GM12873 (cell line): ENCODE measurements around the gene MON2.

Experiments used
- TF ChIP-seq, protein P1 (sequence below): IDR thresholded peaks from 2 replicates; pipeline ENCODE4 v1.5.1; 2012; ENCODE audit warnings: low read depth, mild to moderate bottlenecking, moderate library complexity, low read length, control low read depth; ENCODE audit not compliant: insufficient read depth; ENCODE audit errors: missing control alignments

The MON2 gene

DNA sequence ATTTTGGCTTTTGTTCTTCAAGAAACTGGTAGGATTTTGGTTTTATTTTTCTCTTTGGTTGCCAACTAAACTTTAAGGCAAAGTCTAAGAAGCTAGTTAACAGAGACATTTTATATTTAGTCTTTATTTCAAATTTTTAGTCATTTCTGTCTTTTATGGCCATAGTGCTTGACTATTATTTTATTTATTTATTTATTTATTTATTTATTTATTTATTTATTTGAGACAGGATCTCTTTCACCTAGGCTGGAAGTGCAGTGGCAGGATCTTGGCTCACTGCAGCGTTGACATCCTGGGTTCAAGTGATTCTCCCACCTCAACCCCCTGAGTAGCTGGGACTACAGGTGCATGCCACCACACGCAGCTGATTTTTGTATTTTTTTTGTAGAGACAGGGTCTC is 3.1 kb downstream of the MON2 start:
- TF ChIP-seq, protein P1, sequence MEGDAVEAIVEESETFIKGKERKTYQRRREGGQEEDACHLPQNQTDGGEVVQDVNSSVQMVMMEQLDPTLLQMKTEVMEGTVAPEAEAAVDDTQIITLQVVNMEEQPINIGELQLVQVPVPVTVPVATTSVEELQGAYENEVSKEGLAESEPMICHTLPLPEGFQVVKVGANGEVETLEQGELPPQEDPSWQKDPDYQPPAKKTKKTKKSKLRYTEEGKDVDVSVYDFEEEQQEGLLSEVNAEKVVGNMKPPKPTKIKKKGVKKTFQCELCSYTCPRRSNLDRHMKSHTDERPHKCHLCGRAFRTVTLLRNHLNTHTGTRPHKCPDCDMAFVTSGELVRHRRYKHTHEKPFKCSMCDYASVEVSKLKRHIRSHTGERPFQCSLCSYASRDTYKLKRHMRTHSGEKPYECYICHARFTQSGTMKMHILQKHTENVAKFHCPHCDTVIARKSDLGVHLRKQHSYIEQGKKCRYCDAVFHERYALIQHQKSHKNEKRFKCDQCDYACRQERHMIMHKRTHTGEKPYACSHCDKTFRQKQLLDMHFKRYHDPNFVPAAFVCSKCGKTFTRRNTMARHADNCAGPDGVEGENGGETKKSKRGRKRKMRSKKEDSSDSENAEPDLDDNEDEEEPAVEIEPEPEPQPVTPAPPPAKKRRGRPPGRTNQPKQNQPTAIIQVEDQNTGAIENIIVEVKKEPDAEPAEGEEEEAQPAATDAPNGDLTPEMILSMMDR: no peak

DNA sequence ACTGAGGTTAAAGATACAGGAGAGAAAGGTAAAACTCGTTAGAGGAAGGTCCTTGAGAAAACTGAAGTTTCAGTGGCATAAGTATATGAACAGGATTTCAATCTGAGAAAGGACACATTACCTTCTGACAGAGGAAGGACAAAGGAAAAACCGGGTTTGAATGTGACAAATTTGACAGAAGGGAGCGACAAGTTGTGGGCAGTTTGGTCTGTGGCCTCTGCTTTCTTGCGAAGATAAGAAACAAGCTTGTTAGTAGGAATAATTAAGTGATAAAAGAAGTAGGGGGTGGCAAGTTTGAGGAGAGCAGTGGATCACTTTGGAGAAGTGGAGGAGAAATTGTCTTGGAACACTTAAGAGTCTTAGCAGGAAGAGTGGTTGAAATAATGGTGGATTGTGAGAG is 5.1 kb downstream of the MON2 start:
- TF ChIP-seq, protein P1: no peak

DNA sequence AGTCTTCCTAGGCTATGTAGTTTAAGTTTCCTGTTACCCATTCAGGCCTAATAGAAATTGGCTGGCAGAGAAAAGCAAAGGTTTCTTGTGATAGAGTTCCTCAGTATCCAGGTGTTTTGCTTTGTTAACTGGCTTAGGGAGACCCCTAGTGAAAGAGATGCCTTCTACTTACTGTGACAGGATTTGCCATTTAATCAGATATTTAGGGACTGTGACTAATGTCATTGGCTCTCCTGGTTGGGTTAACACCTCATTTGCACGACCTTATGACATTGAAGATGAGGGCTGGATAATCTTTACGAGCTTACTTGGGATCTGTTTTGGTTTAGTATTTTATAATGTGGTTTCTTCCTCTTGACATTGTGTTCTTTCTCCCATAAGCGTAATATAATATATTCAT is 5.8 kb downstream of the MON2 start:
- TF ChIP-seq, protein P1: no peak

DNA sequence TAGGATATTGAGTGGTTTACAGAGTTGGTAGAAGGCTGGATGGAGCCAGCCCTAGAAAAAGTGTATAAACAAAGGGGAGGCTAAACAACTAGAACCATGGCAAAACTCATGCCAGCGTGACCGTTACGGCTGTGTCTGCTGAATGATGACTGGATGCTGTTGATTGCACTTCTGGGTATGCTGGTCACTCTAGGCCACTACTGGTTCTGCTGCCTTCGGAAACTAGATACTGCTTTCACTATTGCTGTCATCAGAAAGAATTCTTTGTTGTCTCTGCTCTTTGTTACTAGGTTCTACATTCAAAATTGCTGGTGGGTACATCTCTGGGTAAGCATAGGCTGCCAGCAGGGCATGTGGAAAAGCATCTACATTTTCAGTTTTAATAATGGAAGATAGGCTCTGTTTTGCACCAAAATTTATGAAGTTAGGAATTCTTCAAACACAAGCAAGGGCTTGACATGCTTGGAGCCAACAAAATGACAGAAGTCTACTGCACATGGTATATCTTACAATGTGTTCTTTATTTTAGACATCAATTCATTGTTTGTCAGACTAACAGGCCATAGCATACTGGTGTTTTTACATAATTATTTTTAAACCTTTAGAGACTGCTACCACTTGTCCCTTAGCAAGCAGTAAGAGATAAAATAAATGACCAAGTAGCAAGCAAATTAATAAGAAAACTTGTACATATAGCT is 15.4 kb downstream of the MON2 start:
- TF ChIP-seq, protein P1: no peak

DNA sequence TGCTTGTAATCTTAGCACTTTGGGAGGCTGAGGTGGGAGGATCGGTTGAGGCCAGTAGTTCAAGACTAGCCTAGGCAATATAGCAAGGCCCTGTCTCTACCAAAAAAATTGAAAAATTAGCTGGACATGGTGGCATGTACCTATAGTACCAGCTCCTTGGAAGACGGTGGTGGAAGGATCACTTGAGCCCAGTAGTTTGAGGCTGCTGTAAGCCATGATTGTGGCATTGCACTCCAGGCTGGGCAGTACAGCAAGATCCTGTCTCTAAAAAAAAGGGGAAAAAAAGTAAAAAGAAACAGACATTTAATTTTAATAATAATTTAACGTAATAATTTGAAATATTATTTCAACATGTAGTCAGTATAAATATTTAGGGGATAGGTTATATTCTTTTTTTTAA is 16.1 kb downstream of the MON2 start:
- TF ChIP-seq, protein P1: no peak

DNA sequence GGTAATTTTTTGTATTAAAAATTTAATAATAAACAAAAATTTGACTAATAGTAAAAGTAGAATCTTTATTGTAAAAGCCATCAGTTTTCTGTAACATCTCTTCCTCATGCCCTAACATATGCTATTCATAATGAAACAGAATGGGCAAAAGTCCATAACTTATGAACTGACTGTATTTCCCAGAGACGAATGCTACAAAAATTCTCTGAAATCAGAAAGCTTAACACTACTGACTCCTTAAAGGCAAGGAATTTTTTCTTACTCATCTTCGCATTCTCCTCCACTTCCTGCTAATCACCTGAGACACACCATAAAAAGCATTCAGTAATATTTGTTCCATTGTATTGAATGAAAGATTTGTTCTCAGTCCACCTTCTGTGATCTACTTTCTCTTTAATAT is 17.6 kb downstream of the MON2 start:
- TF ChIP-seq, protein P1: no peak

DNA sequence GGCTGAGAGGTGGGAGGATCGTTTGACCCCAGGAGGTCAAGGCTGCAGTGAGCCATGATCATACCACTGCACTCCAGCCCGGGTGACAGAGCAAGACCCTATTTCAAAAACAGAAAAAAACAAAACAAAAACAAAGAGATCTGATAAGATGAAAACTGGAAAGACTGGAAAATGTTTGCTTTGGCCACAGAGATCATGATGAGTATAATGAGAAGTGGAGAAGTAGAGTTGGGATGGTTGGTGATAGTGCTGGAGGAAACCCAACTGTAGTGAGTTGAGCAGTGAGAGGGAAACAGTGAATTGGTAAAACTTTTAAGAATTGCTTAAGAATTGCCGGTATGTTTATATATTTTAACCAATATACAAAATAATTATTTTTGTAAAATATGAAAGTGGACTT is 39.2 kb downstream of the MON2 start:
- TF ChIP-seq, protein P1: no peak

DNA sequence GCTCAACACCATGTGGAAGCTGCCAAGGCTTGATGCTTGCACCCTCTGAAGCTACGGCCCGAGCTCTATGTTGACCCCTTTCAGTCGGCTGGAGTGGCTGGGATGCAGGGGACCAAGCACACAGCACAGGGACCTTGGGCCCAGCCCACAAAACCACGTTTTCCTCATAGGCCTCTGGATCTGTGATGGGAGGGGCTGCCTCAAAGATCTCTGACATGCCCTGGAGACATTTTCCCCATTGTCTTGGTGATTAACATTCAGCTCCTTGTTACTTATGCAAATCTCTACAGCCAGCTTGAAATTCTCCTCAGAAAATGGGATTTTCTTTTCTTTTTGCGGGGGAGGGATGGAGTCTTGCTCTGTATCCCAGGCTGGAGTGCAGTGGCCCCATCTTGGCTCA is 46.3 kb downstream of the MON2 start:
- TF ChIP-seq, protein P1: no peak
